Stimulated activated CD4-positive, alpha-beta T cell treated with anti-CD3 and anti-CD28 coated beads, Interleukin-2, amount 100 ng/mL, for 4 hours (primary cell): Measurements from ENCODE around the gene AKT3.

Experiments
- DNase-seq: peaks from one replicate; pipeline ENCODE4 v3.0.0-alpha.2; 2020; ENCODE audit warnings: low read depth

Gene AKT3

GRCh38 chr1:243487649-243488227 lies 362.3 kb downstream of the AKT3 start:
- no peak for DNase-seq

GRCh38 chr1:243487036-243487648 lies 362.9 kb downstream of the AKT3 start:
- no peak for DNase-seq

- no peak for DNase-seq
Observed at GRCh38 chr1:243483952-243484351, 366.1 kb downstream of the AKT3 start.

- DNase-seq, result no peak
Observed at GRCh38 chr1:243483071-243483771, 366.8 kb downstream of the AKT3 start.

GRCh38 chr1:243482141-243483022 lies 367.7 kb downstream of the AKT3 start:
- DNase-seq, result no peak

- no peak for DNase-seq
Observed at GRCh38 chr1:243481101-243481500, 368.9 kb downstream of the AKT3 start.

GRCh38 chr1:243477731-243478290 lies 372.2 kb downstream of the AKT3 start:
- DNase-seq, result no peak

- no peak for DNase-seq
Observed at GRCh38 chr1:243475966-243476365, 374.1 kb downstream of the AKT3 start.

GRCh38 chr1:243474906-243475305 lies 375.1 kb downstream of the AKT3 start:
- no peak for DNase-seq

GRCh38 chr1:243474136-243474881 lies 375.7 kb downstream of the AKT3 start:
- DNase-seq, result no peak

GRCh38 chr1:243473227-243474135 lies 376.6 kb downstream of the AKT3 start:
- no peak for DNase-seq

GRCh38 chr1:243471754-243472745 lies 378.0 kb downstream of the AKT3 start:
- no peak for DNase-seq

- DNase-seq, result no peak
Observed at GRCh38 chr1:243471026-243471685, 378.9 kb downstream of the AKT3 start.

- no peak for DNase-seq
Observed at GRCh38 chr1:243470502-243470901, 379.5 kb downstream of the AKT3 start.

- no peak for DNase-seq
Observed at GRCh38 chr1:243469497-243469896, 380.5 kb downstream of the AKT3 start.

- no peak for DNase-seq
Observed at GRCh38 chr1:243465738-243466137, 384.3 kb downstream of the AKT3 start.

GRCh38 chr1:243465081-243465480 lies 385.0 kb downstream of the AKT3 start:
- no peak for DNase-seq

- no peak for DNase-seq
Observed at GRCh38 chr1:243462929-243463697, 386.9 kb downstream of the AKT3 start.
